Type B pancreatic cell (in vitro differentiated cells): ENCODE results near the gene DAB2. TPM values are rescaled to one million over a fixed set of nuclear protein-coding genes. Genes with fewer than 3 reads are reported as not detected.

Source experiments
- DNase-seq: peaks from one replicate; pipeline ENCODE4 v3.0.0; 2021; ENCODE audit warnings: mixed read lengths; ENCODE audit not compliant: unreplicated experiment; ENCODE audit errors: extremely low spot score
- H3K27ac Mint-ChIP-seq: 2 replicates; pipeline ENCODE4 v1.8.0; 2021; ENCODE audit warnings: mild to moderate bottlenecking, mixed read lengths
- H3K27me3 Mint-ChIP-seq: 2 replicates; pipeline ENCODE4 v1.8.0; 2021; ENCODE audit warnings: mixed read lengths
- H3K36me3 Mint-ChIP-seq: 2 replicates; pipeline ENCODE4 v1.8.0; 2021; ENCODE audit warnings: mixed read lengths
- H3K4me1 Mint-ChIP-seq: one replicate; pipeline ENCODE4 v1.8.0; 2021; ENCODE audit warnings: mixed read lengths; ENCODE audit not compliant: unreplicated experiment
- H3K4me3 Mint-ChIP-seq: 2 replicates; pipeline ENCODE4 v1.8.0; 2021; ENCODE audit warnings: mild to moderate bottlenecking, mixed read lengths
- H3K9me3 Mint-ChIP-seq: 2 replicates; pipeline ENCODE4 v1.8.0; 2021; ENCODE audit warnings: mixed read lengths
- total RNA-seq: library from RNA; stranded (reverse); gene quantifications from 2 replicates; pipeline ENCODE4 v1.2.1, GENCODE V29; 2021; ENCODE audit warnings: low replicate concordance
- TF ChIP-seq, protein P1 (sequence below): fragments of 200-600 bp; sonication (generic); conservative IDR thresholded peaks from 2 replicates; pipeline ENCODE4 v1.5.0; 2021; ENCODE audit warnings: antibody characterized with exemption, mild to moderate bottlenecking

DAB2 gene
- total RNA-seq, 1 donor from 2014 or later: 91.6 TPM

- H3K9me3 Mint-ChIP-seq: no peaks in the 10 kb centered on the region
- H3K27ac Mint-ChIP-seq: no peak overlapping the region
- DNase-seq: no peak
- H3K27me3 Mint-ChIP-seq: no peaks in the 10 kb centered on the region
- peaks cover 6% of the 10 kb centered on the region for H3K4me1 Mint-ChIP-seq
- peaks cover 3% of the 10 kb centered on the region for H3K36me3 Mint-ChIP-seq
- no peak overlapping the region for H3K4me3 Mint-ChIP-seq
- TF ChIP-seq, protein P1, sequence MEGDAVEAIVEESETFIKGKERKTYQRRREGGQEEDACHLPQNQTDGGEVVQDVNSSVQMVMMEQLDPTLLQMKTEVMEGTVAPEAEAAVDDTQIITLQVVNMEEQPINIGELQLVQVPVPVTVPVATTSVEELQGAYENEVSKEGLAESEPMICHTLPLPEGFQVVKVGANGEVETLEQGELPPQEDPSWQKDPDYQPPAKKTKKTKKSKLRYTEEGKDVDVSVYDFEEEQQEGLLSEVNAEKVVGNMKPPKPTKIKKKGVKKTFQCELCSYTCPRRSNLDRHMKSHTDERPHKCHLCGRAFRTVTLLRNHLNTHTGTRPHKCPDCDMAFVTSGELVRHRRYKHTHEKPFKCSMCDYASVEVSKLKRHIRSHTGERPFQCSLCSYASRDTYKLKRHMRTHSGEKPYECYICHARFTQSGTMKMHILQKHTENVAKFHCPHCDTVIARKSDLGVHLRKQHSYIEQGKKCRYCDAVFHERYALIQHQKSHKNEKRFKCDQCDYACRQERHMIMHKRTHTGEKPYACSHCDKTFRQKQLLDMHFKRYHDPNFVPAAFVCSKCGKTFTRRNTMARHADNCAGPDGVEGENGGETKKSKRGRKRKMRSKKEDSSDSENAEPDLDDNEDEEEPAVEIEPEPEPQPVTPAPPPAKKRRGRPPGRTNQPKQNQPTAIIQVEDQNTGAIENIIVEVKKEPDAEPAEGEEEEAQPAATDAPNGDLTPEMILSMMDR: no peak
These were observed 56.7 kb downstream of the DAB2 start for GRCh38 chr5:39368116-39368515.

DNA sequence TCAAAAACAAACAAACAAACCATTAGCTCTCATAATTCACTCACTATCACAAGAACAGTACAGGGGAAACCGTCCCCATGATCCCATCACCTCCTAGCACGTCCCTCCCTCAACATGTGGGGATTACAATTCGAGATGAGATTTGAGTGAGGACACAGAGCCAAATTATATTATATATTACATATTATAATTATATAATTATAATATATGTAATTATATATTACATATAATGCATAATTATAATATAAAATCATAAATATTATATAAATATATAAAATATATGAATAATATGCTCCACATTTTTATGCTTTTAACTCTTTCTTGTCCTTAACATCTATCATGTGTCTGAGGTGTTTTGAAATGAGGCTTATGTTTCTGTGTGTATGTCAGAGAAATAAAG, 57.1 kb downstream of the DAB2 start:
- H3K4me3 Mint-ChIP-seq: no peak overlapping the region
- no peaks in the 10 kb centered on the region for H3K9me3 Mint-ChIP-seq
- H3K4me1 Mint-ChIP-seq: peaks cover 6% of the 10 kb centered on the region
- no peaks in the 10 kb centered on the region for H3K36me3 Mint-ChIP-seq
- DNase-seq: no peak
- no peaks in the 10 kb centered on the region for H3K27me3 Mint-ChIP-seq
- TF ChIP-seq, protein P1: no peak
- no peak overlapping the region for H3K27ac Mint-ChIP-seq

- Mint-ChIP-seq H3K9me3 (no peaks in the 10 kb centered on the region), H3K27me3 (no peaks in the 10 kb centered on the region), H3K4me1 (no peaks in the 10 kb centered on the region), H3K36me3 (no peaks in the 10 kb centered on the region), H3K4me3 (no peak within 1 kb of the TSS), H3K27ac (no peak within 1 kb of the TSS)
- DNase-seq: no peak
- TF ChIP-seq, protein P1: no peak
These were observed 60.4 kb downstream of the DAB2 start, which contains the start of gene C9 for GRCh38 chr5:39364367-39364766. C9 (minus strand) TSS chr5:39364495; CDS start chr5:39364464, 31 bp downstream.

GRCh38 chr5:39363217-39363616, 61.6 kb downstream of the DAB2 start:
- no peaks in the 10 kb centered on the region for H3K9me3 Mint-ChIP-seq
- H3K4me3 Mint-ChIP-seq: no peak overlapping the region
- H3K27me3 Mint-ChIP-seq: no peaks in the 10 kb centered on the region
- TF ChIP-seq, protein P1: no peak
- no peaks in the 10 kb centered on the region for H3K4me1 Mint-ChIP-seq
- no peak for DNase-seq
- H3K27ac Mint-ChIP-seq: no peak overlapping the region
- H3K36me3 Mint-ChIP-seq: no peaks in the 10 kb centered on the region

DNA sequence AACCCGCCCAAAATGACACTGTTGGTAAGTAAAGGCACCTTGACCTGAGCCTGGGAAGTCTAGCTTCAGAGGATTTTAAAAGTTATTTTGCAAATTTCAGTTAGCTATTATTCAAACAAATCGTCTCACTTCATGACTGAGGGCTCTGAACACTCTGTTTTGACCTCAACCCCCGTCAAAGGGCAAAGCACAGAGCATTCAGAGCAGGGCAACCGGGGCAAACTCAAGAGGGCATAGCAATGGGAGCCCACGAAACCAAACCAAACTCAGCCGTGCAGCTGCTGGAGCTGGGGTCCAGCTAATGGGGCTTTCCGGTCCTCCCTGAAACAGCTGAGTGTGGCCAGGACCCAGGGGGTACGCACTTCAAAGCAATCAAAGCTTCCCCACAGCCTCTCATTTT, 62.1 kb downstream of the DAB2 start:
- Mint-ChIP-seq H3K27ac (no peak overlapping the region), H3K4me1 (no peaks in the 10 kb centered on the region), H3K9me3 (no peaks in the 10 kb centered on the region), H3K27me3 (no peaks in the 10 kb centered on the region), H3K4me3 (no peak overlapping the region), H3K36me3 (no peaks in the 10 kb centered on the region)
- TF ChIP-seq, protein P1: no peak
- no peak for DNase-seq

DNA sequence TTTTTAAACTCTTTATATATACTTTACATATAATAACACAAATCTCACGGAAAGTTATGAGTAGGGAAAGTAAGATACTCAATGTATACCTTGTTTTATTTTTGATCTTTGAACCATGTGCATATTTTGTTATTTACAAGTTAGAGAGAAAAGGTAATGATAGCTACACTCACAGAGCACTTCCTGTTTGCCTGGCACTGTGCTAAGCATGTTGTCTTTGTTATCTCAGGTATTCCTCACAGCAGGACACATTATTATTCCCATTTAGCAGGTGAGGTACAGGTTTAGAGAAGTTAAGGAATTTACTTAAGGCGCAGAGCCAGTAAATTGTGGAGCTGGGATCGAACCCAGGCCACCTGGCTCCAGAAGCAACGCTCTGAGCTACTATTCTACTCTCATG, 63.5 kb downstream of the DAB2 start:
- Mint-ChIP-seq H3K27ac (no peak overlapping the region), H3K27me3 (no peaks in the 10 kb centered on the region), H3K36me3 (no peaks in the 10 kb centered on the region), H3K4me3 (no peak overlapping the region), H3K9me3 (no peaks in the 10 kb centered on the region), H3K4me1 (no peaks in the 10 kb centered on the region)
- TF ChIP-seq, protein P1: no peak
- no peak for DNase-seq
